Endometrial microvascular endothelial cells (primary cell): ENCODE data around the gene GATAD2B. TPM values are rescaled to one million over a fixed set of nuclear protein-coding genes. Genes with fewer than 3 reads are reported as not detected.
"Not testable (repeated sequence)": the region's sequence is repeated elsewhere in the genome, so short reads cannot be mapped to it uniquely, and the experiment has no call there.

Source experiments
- in situ Hi-C: cut with HindIII; loops from 2 replicates; pipeline ENCODE4 v1.10.0; 2017; ENCODE audit warnings: low sequenced_read_pairs, low pct_unique_long_range_greater_than_20kb; ENCODE audit errors: inconsistent ontology term
- total RNA-seq: library from RNA; depleted of rRNA; stranded (reverse); fragments of >200 nt; gene quantifications from one replicate; pipeline ENCODE4 v1.2.3, GENCODE V29; 2015; ENCODE audit errors: inconsistent ontology term

The GATAD2B gene
- total RNA-seq, 1 donor from 2014 or later: 7.4 TPM

DNA sequence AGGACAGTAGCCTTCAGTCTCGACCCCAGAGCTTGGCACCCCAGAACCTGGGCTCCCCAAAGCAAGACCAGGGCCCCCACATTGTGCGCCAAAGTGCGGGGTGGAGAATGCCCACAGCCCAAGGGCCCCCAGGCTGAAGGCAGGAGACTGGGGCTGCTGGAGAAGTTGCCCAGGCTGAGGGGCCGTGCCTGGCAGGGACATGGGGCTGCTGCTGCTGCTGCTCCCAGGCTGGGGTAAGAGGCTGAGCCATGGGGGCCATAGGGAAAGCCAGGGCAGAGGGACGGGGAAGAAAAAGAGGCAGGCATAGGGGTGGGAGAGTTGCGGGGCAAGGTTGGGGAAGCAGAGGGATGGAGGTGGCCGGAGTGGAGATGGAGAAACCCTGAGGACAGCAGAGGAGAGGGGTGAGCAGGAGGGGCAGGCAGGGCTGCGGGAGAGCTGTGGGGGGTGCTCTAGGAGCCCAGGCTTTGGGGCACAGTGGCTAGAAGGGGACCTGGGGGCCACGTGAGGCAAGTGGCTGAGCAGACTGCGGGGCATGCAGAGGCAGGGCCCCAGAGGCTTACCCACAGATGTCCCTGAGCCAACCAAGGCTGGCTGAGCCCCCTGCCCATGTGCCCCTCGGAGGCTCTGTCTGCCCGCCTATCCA, 128.7 kb downstream of the GATAD2B start:
- in situ Hi-C loops: no loop called here

DNA sequence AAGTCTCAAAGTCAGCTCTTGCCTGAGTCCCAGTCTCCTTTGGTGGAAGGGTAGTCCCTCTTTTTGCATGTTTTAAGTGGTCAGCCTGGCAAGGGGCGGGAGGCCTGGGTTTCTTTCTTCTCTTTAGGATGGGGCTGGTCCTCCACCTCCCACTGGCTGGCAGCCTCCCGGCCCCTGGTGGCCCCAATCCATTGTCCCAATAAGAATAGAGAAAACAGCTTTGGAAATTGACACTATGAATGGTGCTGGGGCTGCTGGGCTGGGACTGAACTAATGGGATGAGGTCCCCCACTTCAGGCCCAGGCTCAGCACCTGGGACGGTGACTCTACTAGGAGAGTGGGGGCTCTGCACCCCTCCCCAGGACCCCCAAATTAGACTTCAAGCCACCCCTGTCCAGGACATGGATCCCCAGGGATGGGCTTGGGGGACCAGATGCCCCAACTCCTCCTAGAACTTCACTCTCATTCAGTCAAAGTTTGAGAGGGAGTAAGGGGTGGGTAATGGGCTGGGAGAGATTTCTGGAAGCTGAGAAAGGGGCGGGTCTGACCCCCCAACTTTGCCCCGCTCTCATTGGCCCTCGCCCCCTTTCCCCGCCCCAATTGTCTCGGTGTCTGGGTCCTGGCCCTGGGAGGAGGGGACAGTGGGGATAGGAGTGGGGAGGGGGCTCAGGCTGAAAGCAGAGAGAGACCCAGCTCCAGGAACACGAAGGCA, 129.4 kb downstream of the GATAD2B start:
- in situ Hi-C loops: no loop called here

DNA sequence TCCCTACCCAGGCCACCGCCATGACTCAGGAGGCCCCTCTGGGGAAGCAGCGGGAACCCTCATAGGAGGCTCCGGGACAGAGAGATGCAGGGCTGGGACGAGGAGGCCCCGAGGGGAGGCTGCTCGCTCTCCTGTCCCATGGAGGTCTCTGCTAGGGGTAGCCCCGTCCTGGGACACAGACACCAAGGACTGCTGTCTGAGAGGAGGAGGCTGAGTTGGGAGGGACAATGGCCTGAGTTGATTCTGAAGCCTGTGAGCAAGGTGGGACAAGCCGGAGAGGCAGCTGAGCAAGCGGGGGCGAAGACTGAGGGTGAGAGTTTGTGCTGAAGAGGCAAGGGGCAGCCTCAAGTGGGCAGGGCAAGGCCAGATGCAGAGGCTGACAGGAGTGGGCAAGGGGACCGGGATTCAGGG, 130.1 kb downstream of the GATAD2B start:
- in situ Hi-C loops: no loop called here

DNA sequence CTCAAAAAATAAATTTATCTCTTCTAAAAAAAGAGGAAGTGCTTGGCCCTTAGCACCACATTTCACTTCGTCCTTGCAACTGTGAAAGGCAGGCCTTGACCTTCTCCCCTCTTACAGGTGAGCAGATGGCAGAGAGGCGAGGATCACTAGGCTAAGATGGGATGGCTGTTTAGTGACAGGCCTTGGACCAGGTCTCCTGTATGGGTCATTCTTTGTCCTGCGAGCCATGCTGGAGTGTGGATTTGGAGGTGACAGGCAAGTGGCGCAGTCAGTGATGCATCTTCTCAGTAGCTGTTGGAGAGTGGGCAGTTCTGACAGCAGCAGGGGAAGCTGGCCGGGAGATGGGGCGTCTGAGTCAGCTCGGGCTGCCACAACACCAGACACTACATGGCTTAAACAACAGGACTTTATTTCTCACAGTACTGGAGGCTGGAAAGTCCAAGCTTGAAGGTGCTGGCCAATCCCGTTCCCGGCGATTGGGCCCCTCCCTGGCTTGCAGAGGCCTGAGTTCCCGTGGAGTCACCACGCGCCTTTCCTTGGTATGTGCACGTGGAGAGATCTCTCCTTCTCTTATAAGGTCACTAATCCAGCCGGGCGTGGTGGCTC, 131.0 kb downstream of the GATAD2B start:
- in situ Hi-C loops: no loop called here

DNA sequence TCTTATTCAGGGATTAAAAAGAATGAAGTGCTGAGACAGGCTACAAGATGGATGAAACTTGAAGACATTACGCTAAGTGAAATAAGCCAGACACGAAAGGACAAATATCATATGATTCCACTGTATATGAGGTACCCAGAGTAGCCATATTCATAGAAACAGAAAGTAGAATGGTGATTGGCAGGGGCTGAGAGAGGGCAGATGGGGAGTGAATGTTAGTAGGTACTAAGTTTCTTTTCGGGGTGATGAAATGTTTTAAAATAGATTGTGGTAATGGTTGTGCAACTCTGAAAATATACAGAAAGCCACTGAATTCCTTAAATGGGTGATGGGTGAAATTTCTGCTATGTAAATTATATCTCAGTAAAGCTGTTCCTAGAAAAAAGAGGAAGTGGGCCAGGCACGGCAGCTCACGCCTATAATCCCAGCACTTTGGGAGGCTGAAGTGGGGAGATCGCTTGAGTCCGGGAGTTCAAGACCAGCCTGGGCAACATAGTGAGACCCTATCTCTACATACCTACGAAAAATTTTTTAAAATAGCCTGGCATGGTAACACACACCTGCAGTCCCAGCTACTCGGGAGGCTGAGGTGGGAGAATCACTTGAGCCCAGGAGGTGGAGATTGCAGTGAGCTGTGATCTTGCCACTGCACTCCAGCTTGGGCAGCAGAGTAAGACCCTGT, 131.7 kb downstream of the GATAD2B start:
- in situ Hi-C loops: no loop called here

DNA sequence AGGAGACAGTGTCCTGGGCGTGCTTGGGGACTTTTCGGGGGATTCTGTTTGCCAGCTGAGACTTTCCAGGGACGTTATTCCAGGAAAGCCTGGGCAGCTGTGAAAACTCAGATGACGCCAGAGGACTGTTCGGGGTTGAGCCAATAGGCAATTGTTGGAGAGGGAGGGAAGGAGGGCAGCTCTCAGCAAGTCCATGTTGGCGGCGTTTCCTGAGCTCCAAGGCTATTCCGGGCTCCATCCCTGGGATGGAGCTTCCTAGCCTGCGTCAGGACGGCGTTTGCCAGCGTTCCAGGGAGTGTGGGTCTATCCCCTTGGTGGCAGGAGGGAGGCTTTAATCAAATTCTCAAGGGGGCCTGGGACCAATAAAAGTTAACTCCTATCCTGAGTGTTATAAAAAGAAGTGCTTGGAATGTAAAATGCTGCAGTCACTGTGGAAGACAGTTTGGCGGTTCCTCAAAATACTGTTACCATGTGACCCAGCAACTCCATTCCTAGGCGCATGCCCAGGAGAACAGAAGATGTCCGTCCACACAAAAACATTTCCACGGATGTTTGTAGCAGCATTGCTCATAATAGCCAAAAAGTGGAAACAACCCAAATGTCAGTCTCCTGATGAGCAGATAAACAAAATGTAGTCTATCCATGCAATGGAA, 132.3 kb downstream of the GATAD2B start:
- in situ Hi-C loops: no loop called here

DNA sequence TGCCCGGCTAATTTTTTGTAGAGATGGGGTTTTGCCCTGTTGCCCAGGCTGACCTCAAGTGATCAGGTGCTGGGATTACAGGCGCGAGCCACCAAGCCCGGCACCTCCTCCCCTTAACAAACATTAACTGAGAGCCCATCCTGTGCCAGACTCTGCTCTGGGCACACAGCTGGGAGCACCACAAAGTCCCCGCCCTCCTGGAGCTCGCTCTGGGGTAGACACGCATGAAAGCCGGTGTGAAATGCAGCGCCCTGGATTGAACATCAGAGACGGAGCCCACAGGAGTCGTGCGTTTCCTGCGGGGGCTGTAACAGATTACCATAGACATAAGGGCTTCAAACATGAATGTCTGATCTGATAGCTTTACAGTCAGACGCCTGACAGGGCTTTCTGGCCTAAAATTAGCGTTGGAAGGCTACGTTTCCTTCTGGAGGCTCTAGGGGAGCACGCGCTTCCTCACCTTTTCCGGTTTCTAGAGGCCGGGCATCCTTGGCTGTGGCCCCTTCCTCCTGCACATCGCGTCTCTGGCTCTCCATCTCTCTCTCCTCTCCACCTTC, 133.2 kb downstream of the GATAD2B start:
- in situ Hi-C loops: no loop called here

DNA sequence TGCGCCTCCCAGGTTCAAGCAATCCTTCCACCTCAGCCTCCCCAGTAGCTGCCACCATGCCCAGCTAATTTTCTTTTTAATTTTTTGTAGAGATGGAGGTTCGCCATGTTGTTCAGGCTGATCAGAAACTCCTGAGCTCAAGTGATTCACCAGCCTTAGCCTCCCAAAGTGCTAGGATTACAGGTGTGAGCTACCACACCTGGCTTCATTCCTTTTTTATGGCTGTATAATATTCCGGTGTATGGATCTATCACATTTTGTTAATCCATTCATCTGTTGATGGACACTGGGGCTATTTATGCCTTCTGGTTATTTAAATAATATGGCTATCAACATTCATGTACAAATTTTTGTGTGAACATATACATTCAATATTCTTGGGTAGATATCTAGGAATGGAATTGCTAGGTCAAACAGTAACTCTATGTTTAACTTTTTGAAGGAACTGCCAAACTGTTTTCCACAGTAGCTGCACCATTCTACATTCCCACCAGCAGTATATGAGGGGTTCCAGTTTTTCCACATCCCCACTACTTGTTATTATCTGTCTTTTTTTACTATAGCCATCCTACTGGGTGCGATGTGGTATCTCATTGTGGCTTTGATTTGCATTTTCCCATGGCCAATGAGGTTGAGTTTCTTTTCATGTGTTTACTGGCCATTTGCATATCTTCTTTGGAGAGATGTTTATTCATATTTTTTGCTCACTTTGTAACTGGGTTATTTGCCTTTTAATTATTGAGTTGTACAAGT, 136.6 kb downstream of the GATAD2B start:
- in situ Hi-C loops: no loop called here

DNA sequence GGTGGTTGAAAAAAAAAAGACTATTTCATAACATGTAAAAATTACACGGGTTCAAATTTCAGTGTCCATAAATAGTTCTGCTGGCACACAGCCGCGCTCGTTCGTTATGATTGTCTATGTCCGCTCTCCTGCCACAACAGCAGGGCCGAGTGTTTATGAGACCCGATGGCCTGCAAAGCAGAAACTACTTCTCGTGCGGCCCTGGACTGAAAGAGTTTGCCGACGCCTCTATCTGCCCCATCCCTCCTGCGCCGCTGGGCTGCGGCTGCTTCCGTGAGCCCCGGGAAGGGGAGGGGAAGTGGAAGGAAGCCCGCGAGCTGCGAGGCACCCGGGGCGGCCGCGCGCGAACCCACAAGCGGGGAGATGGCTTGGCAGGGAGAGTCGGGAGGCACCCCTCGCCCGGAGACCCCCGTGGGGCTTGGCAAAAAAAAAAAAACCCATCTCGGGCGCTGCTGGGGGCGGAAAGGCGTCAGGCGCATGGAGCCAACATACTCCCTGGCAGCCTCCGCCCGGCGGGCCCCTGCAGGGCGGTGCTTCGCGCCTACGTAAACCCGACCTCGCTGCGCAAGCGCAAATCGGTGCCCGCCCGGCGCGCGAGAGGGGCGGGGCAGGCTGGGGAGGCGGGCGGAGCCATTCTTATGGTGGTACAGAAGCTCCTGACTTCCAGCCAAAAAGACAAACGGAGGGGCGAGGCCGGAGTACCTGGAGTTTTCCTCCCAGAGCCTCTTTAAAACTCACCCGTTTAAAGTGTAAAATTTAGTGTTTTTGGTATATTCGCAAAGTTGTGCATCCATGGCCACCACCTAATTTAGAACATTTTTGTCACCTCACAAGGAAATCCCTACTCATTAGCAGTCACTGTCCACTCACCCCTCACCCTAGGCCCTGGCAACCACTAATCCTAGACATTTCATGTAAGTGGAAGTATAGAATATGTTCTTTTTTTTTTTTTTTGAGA, 139.3 kb downstream of the GATAD2B start:
- in situ Hi-C loops: no loop called here

DNA sequence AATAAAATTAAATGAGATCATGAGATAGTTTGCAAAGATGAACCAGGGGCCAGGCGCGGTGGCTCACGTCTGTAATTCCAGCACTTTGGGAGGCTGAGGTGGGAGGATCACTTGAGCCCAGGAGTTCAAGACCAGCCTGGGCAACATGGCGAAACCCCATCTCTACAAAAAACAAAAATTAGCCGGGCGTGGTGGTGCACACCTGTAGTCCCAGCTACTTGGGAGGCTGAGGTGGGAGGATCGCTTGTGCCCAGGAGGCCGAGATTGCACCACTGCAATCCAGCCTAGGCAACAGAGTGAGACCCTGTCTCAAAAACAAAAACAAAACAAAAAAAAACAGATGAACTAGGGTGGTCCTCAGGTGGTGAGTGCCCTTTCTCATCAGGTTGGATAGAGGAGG, 140.1 kb downstream of the GATAD2B start:
- in situ Hi-C loops: not testable (repeated sequence)

DNA sequence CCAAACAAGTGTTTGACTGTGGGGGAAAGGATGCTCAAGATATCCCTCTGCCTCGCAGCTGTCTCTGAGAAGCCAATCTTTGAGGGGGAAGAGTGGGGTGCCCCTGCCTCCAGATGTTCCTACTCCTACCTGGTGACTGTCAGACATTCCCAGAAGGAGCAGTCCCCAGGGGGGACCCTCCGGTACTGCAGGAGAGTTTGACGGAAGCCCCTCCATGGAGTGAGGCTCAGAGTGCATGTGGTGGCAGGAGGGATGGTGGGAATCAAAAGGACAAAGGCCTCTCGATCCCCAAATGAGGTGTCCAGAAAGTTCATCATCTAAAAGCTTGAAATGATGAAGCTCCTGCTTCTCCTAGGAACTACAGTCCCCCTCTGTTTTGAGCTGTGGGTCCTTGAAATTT, 142.2 kb downstream of the GATAD2B start:
- in situ Hi-C loops: no loop called here

DNA sequence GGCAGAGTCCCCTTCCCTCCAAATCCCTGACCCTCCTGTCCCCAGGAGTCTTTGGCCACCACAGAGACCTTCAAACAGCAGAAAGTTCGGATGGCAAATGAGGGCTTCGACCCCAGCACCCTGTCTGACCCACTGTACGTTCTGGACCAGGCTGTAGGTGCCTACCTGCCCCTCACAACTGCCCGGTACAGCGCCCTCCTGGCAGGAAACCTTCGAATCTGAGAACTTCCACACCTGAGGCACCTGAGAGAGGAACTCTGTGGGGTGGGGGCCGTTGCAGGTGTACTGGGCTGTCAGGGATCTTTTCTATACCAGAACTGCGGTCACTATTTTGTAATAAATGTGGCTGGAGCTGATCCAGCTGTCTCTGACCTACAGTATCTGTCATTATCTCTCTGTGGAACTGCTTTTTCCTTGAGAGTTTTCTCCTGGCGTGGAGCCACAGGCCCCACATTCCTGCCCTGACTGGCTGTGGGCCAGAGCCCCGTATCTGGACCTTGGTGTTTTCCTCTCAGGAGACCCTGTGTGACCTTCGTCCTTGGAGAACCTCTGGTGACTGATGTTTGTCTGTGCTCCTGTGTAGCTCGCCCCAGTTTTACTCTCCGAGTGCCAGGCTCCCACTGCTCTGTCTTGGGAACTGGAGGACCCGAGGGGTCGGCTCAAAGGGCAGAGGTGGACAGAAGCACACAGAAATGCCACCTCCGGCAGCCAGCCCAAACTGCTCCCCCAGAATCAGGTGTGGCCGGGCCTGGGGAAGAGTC, 142.8 kb downstream of the GATAD2B start:
- in situ Hi-C loops: no loop called here

DNA sequence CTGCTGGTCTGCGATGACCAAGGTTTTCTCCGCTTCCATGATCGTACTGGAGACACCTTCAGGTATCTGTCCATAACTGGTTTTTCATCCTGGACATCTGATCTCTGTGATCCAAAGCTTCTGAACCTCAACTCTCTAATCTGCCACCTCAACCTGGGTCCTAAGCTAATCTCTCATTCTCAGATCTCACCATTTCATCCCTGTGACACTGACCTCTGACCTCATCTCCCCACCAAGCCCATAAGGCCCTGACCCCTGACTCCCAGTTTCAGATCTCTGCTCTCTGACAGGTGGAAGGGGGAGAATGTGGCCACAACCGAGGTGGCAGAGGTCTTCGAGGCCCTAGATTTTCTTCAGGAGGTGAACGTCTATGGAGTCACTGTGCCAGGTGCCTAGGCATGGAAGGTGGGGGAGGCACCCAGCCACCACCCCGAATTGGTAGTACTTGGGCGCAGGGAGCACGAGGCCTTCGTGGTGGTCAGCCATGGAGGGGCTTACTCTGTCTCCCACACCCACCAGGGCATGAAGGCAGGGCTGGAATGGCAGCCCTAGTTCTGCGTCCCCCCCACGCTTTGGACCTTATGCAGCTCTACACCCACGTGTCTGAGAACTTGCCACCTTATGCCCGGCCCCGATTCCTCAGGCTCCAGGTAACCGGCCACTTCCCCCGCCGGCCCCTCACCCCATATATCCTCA, 143.8 kb downstream of the GATAD2B start:
- in situ Hi-C loops: no loop called here

DNA sequence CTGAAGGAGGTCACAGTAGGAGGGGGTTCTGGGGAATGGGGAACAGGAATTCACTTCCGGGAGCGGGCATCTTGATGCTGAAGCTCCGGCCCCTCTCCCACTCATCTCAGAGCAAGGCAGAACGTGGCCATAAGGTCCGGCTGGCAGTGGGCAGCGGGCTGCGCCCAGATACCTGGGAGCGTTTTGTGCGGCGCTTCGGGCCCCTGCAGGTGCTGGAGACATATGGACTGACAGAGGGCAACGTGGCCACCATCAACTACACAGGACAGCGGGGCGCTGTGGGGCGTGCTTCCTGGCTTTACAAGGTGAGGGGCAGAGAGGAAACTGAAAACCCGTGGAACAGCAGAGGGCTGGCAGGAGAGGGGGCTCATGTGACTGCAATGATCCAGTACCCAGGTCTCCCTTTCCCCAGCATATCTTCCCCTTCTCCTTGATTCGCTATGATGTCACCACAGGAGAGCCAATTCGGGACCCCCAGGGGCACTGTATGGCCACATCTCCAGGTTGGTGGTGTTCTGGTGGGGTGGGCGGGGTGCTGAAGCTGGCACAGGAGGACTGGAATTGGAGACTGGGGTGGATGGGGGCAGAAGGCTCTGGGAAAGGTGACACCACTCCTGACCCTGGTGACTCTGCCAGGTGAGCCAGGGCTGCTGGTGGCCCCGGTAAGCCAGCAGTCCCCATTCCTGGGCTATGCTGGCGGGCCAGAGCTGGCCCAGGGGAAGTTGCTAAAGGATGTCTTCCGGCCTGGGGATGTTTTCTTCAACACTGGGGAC, 144.5 kb downstream of the GATAD2B start:
- in situ Hi-C loops: no loop called here

DNA sequence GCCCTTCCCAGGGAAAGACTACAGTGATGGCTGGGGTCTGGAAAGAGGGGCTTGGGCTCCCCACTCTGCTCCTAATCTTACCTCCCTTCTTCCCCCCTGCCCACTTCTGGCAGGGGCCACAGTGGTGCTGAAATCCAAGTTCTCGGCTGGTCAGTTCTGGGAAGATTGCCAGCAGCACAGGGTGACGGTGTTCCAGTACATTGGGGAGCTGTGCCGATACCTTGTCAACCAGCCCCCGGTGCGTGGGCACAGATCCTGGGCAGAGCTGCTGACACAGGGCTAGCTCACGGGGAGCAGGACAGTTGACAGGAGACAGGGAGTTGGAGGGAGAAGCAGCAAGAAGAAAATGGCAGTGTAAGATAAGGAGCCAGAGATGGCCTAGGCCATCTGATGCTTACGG, 145.1 kb downstream of the GATAD2B start:
- in situ Hi-C loops: no loop called here
